Astrocyte (in vitro differentiated cells and primary cell): ENCODE results near the gene HES2.

Experiments
- CTCF ChIP-seq: IDR thresholded peaks from 2 replicates; pipeline ENCODE4 v1.5.1; 2011; ENCODE audit warnings: low read depth, mild to moderate bottlenecking, inconsistent platforms, low read length, moderate library complexity; ENCODE audit not compliant: insufficient read depth
- EZH2 ChIP-seq: IDR thresholded peaks from 2 replicates; pipeline ENCODE4 v1.6.1; 2012; ENCODE audit warnings: mild to moderate bottlenecking, low read length, inconsistent platforms; ENCODE audit not compliant: insufficient read depth

- TF ChIP-seq CTCF (no peak), EZH2 (no peak)
Observed at GRCh38 chr1:6385488-6386191, 34.1 kb downstream of the HES2 start.
